BJ (cell line): ENCODE measurements around the gene COL20A1. TPM values are rescaled to one million over a fixed set of nuclear protein-coding genes. Genes with fewer than 3 reads are reported as not detected.

Experiments
- CTCF ChIA-PET: fragments of 350-600 bp; formaldehyde crosslinking; extraction: SDS; loops from one replicate; lab custom pipeline; 2021; ENCODE audit warnings: antibody characterized with exemption, inconsistent platforms; lab: Yijun Ruan, JAX
- POLR2A ChIA-PET: fragments of 300-600 bp; sonication (Branson Sonifier 250); formaldehyde crosslinking; extraction: SDS; loops from one replicate; lab custom pipeline; 2021; ENCODE audit warnings: antibody characterized with exemption; lab: Charles Lee
- DNase-seq: peaks from one replicate; pipeline ENCODE4 v3.0.0-alpha.2; 2011; ENCODE audit warnings: low read depth
- H3K27me3 ChIP-seq: 2 replicates; pipeline ENCODE4 v1.6.0; 2011; ENCODE audit warnings: low read length; ENCODE audit not compliant: control insufficient read depth, insufficient read depth
- H3K36me3 ChIP-seq: 2 replicates; pipeline ENCODE4 v1.5.1; 2011; ENCODE audit warnings: low read length; ENCODE audit not compliant: control insufficient read depth, insufficient read depth
- H3K4me3 ChIP-seq: 2 replicates; pipeline ENCODE4 v1.5.1; 2011; ENCODE audit warnings: low read depth, mild to moderate bottlenecking, control low read depth, low read length
- CTCF ChIP-seq: IDR thresholded peaks from 2 replicates; pipeline ENCODE4 v1.5.1; 2011; ENCODE audit warnings: low read depth, mild to moderate bottlenecking, control low read depth, inconsistent platforms, low read length, moderate library complexity; ENCODE audit not compliant: insufficient read depth
- polyA plus RNA-seq: library from polyadenylated mRNA; depleted of rRNA; stranded (reverse); fragments of >200 nt; gene quantifications from 2 replicates; pipeline ENCODE4 v1.2.3, GENCODE V29; 2011

Gene COL20A1
- polyA plus RNA-seq, 1 experiment, result not detected

GRCh38 chr20:63277466-63278272 lies 15.3 kb upstream of the COL20A1 start:
- ChIA-PET POLR2A (no interaction called here), CTCF (interaction anchor here (1.1 to 1.7 kb wide), 3 partner anchors 12 to 54 kb away, joined by 4 to 9 read pairs (median 7); no protein-coding TSS in a partner anchor)
- TF ChIP-seq CTCF, result no peak
- DNase-seq, result no peak
- no peak overlapping the region for H3K4me3 ChIP-seq
- H3K27me3 ChIP-seq, result no peaks in the 10 kb centered on the region
- H3K36me3 ChIP-seq, result peaks cover 49% of the 10 kb centered on the region

DNA sequence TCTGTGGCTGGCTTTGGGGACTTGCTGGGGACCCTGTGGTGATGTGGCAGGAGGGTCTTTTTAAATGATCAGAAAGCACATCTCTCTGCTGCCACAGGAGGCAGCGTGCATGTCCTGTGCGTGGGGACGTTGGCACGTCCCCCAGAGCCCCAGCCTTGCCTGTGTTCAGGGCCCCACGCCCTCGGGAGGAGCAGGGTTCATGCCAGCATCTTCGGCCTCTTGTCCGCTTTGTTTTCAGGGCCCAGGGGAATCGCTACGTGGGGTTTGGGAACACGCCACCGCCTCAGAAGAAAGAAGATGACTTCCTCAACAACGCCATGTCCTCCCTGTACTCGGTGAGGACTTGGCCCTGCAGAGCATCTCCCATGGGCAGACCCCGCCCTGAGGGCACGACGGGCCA lies 14.3 kb upstream of the COL20A1 start:
- Histone ChIP-seq H3K36me3 (peaks cover 59% of the 10 kb centered on the region), H3K27me3 (no peaks in the 10 kb centered on the region), H3K4me3 (no peak overlapping the region)
- TF ChIP-seq CTCF, result no peak
- DNase-seq, result no peak
- CTCF ChIA-PET, result no interaction called here
- POLR2A ChIA-PET, result no interaction called here

- ChIA-PET POLR2A (no interaction called here), CTCF (interaction anchor here (0.7 to 1.1 kb wide), 4 partner anchors 14 to 55 kb away, joined by 3 to 8 read pairs (median 4); no protein-coding TSS in a partner anchor)
- DNase-seq, result no peak
- H3K4me3 ChIP-seq, result no peak overlapping the region
- no peaks in the 10 kb centered on the region for H3K27me3 ChIP-seq
- peaks cover 65% of the 10 kb centered on the region for H3K36me3 ChIP-seq
- no peak for TF ChIP-seq CTCF
Measured at GRCh38 chr20:63279931-63280330, 13.1 kb upstream of the COL20A1 start.

DNA sequence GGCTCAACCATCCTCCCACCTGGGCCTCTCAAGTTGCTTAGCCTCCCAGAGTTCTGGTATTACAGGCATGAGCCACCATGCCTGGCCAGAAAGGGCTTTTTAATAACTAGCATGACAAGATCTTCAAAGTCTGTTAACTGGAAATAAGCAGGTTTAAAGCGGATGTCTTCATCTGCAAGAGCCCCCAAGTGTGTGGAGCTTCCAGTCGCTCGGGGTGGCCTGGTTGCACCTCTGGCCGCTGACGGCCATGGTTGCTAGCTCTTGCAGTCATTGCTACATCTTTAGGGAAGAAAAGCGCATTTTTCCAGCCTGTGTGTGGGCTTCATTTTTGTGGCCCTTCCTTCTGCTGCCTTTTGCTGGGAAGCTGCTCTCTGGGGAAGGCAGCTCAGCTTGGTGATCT lies 12.6 kb upstream of the COL20A1 start:
- POLR2A ChIA-PET, result no interaction called here
- CTCF ChIA-PET, result interaction anchor here (0.7 to 2.4 kb wide), 4 partner anchors 10 to 50 kb away, joined by 3 to 8 read pairs (median 6); no protein-coding TSS in a partner anchor

More for the DNA sequence above, 12.6 kb upstream of the COL20A1 start:
- no peak overlapping the region for H3K4me3 ChIP-seq
- no peak for TF ChIP-seq CTCF
- peaks cover 69% of the 10 kb centered on the region for H3K36me3 ChIP-seq
- no peaks in the 10 kb centered on the region for H3K27me3 ChIP-seq
- DNase-seq, result no peak
